HG03103 (cell line): ENCODE measurements around the gene PIM1.
"Not testable (repeated sequence)": the region's sequence is repeated elsewhere in the genome, so short reads cannot be mapped to it uniquely, and the experiment has no call there.

Source experiments
- ATAC-seq: cut with Tn5 transposase; IDR thresholded peaks from one replicate; pipeline ENCODE4 v1.9.1; 2021; ENCODE audit warnings: low read depth; ENCODE audit not compliant: unreplicated experiment

The PIM1 gene

GRCh38 chr6:37170273-37171200 is 585 bp downstream of the PIM1 start:
- ATAC-seq: peak; percentile 24

GRCh38 chr6:37171201-37171969 is 1.4 kb downstream of the PIM1 start:
- ATAC-seq: no peak

- no peak for ATAC-seq
Observed at GRCh38 chr6:37171970-37172812, 2.2 kb downstream of the PIM1 start.

GRCh38 chr6:37172912-37173492 is 3.0 kb downstream of the PIM1 start:
- ATAC-seq: no peak

- no peak for ATAC-seq
Observed at GRCh38 chr6:37173493-37174195, 3.7 kb downstream of the PIM1 start.

GRCh38 chr6:37174196-37174514 is 4.2 kb downstream of the PIM1 start:
- ATAC-seq: no peak

- ATAC-seq: no peak
Observed at GRCh38 chr6:37174515-37175331, 4.8 kb downstream of the PIM1 start.

- ATAC-seq: no peak
Observed at GRCh38 chr6:37175332-37176267, 5.6 kb downstream of the PIM1 start.

GRCh38 chr6:37176268-37177076 is 6.5 kb downstream of the PIM1 start:
- no peak for ATAC-seq

GRCh38 chr6:37177077-37177934 is 7.4 kb downstream of the PIM1 start:
- ATAC-seq: no peak

GRCh38 chr6:37177935-37178517 is 8.1 kb downstream of the PIM1 start:
- no peak for ATAC-seq

- ATAC-seq: no peak
Observed at GRCh38 chr6:37180075-37180474, 10.1 kb downstream of the PIM1 start.

- ATAC-seq: not testable (repeated sequence)
Observed at GRCh38 chr6:37180610-37181009, 10.7 kb downstream of the PIM1 start.

GRCh38 chr6:37182736-37183590 is 13.0 kb downstream of the PIM1 start:
- no peak for ATAC-seq
